HCT116 (cell line): ENCODE measurements around the gene CORO7. TPM values are rescaled to one million over a fixed set of nuclear protein-coding genes. Genes with fewer than 3 reads are reported as not detected.

Experiments used
- ATAC-seq: fragments of 200-7000 bp; cut with Tn5 transposase; 2 replicates; pipeline ENCODE4 v1.9.1; 2020; ENCODE audit warnings: mild to moderate bottlenecking, moderate library complexity
- BruUV-seq: library from RNA; stranded (reverse); fragments of 400-500 nt; replicated peaks from 2 replicates; lab custom pipeline; 2021; lab: Mats Ljungman, UMichigan
- CTCF ChIA-PET: fragments of 300-600 bp; sonication (Branson Sonifier 250); formaldehyde crosslinking; loops from one replicate; lab custom pipeline; 2021; ENCODE audit warnings: antibody characterized with exemption; lab: Charles Lee
- POLR2A ChIA-PET: fragments of 300-600, 350-600 bp; sonication (Branson Sonifier 250); formaldehyde crosslinking; loops from one replicate; lab custom pipeline; 2021; ENCODE audit warnings: antibody characterized with exemption; lab: Charles Lee
- RAD21 ChIA-PET, 2 experiments: fragments of 300-600 bp; sonication (Branson Sonifier 250); formaldehyde crosslinking; loops; one replicate each; lab custom pipeline; 2023; ENCODE audit warnings: low total read pairs in 2 of 2; ENCODE audit not compliant: uncharacterized antibody in 2 of 2, unreplicated experiment in 2 of 2, low non-redundant PET in 1 of 2; lab: Charles Lee
- DNase-seq: peaks from one replicate; pipeline ENCODE4 v3.0.0-alpha.2; 2010; ENCODE audit warnings: low read depth, low spot score
- H2AFZ ChIP-seq: fragments of 200-600 bp; shearing (Covaris generic), sonication (generic); 2 replicates; pipeline ENCODE4 v1.6.1; 2017; ENCODE audit warnings: low read depth, mixed run types, mixed read lengths, antibody characterized with exemption, low read length; ENCODE audit not compliant: poor library complexity, severe bottlenecking
- H3K27ac ChIP-seq: 2 replicates; pipeline ENCODE4 v1.5.1; 2012; ENCODE audit warnings: low read depth, low read length
- H3K27me3 ChIP-seq: fragments of 200-600 bp; sonication (generic); 2 replicates; pipeline ENCODE4 v1.6.1; 2016; ENCODE audit warnings: mixed run types, low read length, mixed read lengths; ENCODE audit not compliant: insufficient read depth
- H3K36me3 ChIP-seq, 2 experiments: fragments of 200-500 bp in 1 of 2; fragments of 200-600 bp in 1 of 2; sonication (Bioruptor generic) in 1 of 2; sonication (generic) in 1 of 2; 2 replicates each; pipeline versions ENCODE4 v1.5.1 to v1.6.1; 2014 to 2016; ENCODE audit warnings: low read length in 2 of 2, inconsistent platforms in 1 of 2, mixed read lengths in 1 of 2, mixed run types in 1 of 2; ENCODE audit not compliant: insufficient read depth in 2 of 2, control insufficient read depth in 1 of 2
- H3K4me1 ChIP-seq, 2 experiments: fragments of 200-600 bp in 1 of 2; sonication (generic) in 1 of 2; 2 replicates each; pipeline versions ENCODE4 v1.5.1 to v1.6.1; 2012 to 2017; ENCODE audit warnings: low read length in 2 of 2, inconsistent platforms in 1 of 2, mild to moderate bottlenecking in 1 of 2, mixed read lengths in 1 of 2, mixed run types in 1 of 2, moderate library complexity in 1 of 2; ENCODE audit not compliant: insufficient read depth in 2 of 2, control insufficient read depth in 1 of 2
- H3K4me2 ChIP-seq: fragments of 200-600 bp; sonication (generic); 2 replicates; pipeline ENCODE4 v1.6.1; 2017; ENCODE audit warnings: mixed run types, low read length, mixed read lengths
- H3K4me3 ChIP-seq, 2 experiments: fragments of 200-600 bp in 1 of 2; sonication (generic) in 1 of 2; replicated peaks in 1 of 2; 2 replicates each; pipeline ENCODE4 v1.5.1; 2011 to 2016; ENCODE audit warnings: low read length in 2 of 2, control low read depth in 1 of 2, low read depth in 1 of 2, mild to moderate bottlenecking in 1 of 2, mixed read lengths in 1 of 2, mixed run types in 1 of 2
- H3K79me2 ChIP-seq: fragments of 200-600 bp; sonication (generic); 2 replicates; pipeline ENCODE4 v1.6.1; 2017; ENCODE audit warnings: mild to moderate bottlenecking, mixed run types, low read length, moderate library complexity, mixed read lengths; ENCODE audit not compliant: insufficient read depth
- H3K9ac ChIP-seq: fragments of 200-600 bp; sonication (generic); 2 replicates; pipeline ENCODE4 v1.6.1; 2016; ENCODE audit warnings: low read length, mixed read lengths
- H3K9me2 ChIP-seq: fragments of 200-600 bp; sonication (generic), shearing (Covaris generic); 2 replicates; pipeline ENCODE4 v1.6.1; 2017; ENCODE audit warnings: mixed run types, mild to moderate bottlenecking, moderate library complexity; ENCODE audit not compliant: insufficient read depth
- H3K9me3 ChIP-seq, 2 experiments: fragments of 200-500 bp in 1 of 2; fragments of 200-600 bp in 1 of 2; sonication (Bioruptor generic) in 1 of 2; sonication (generic) in 1 of 2; 2 replicates each; pipeline ENCODE4 v1.6.1; 2014 to 2017; ENCODE audit warnings: low read length in 2 of 2, mixed read lengths in 2 of 2, inconsistent platforms in 1 of 2, low read depth in 1 of 2, mild to moderate bottlenecking in 1 of 2, mixed run types in 1 of 2, moderate library complexity in 1 of 2; ENCODE audit not compliant: control insufficient read depth in 1 of 2, insufficient read depth in 1 of 2
- H4K20me1 ChIP-seq: fragments of 200-600 bp; sonication (generic), shearing (Covaris generic); 2 replicates; pipeline ENCODE4 v1.6.1; 2017; ENCODE audit warnings: mixed run types, mild to moderate bottlenecking, moderate library complexity; ENCODE audit not compliant: insufficient read depth
- CBX3 ChIP-seq: IDR thresholded peaks from 2 replicates; pipeline ENCODE4 v1.6.1; 2012; ENCODE audit warnings: low read depth
- CEBPB ChIP-seq: IDR thresholded peaks from 2 replicates; pipeline ENCODE4 v1.6.1; 2012; ENCODE audit warnings: low read depth
- EGR1 ChIP-seq: IDR thresholded peaks from 2 replicates; pipeline ENCODE4 v1.6.1; 2012; ENCODE audit warnings: low read depth
- EZH2 ChIP-seq: fragments of 200-600 bp; sonication (generic); IDR thresholded peaks from 2 replicates; pipeline ENCODE4 v1.6.1; 2017; ENCODE audit warnings: antibody characterized with exemption, mixed run types
- EZH2phosphoT487 ChIP-seq: fragments of 200-600 bp; IDR thresholded peaks from 2 replicates; pipeline ENCODE4 v1.6.1; 2018; ENCODE audit warnings: antibody characterized with exemption, borderline replicate concordance
- RAD21 ChIP-seq: IDR thresholded peaks from 2 replicates; pipeline ENCODE4 v1.6.1; 2012; ENCODE audit warnings: low read depth, mild to moderate bottlenecking
- SRF ChIP-seq: IDR thresholded peaks from 2 replicates; pipeline ENCODE4 v1.6.1; 2012; ENCODE audit warnings: low read depth
- YY1 ChIP-seq: IDR thresholded peaks from 2 replicates; pipeline ENCODE4 v1.6.1; 2011; ENCODE audit warnings: low read length, low read depth, moderate library complexity, mild to moderate bottlenecking; ENCODE audit not compliant: insufficient replicate concordance; ENCODE audit errors: extremely low read depth
- intact Hi-C: fragments of 100-400 bp; cut with micrococcal nuclease; formaldehyde crosslinking; loops from 2 replicates; pipeline ENCODE4 v1.10.0; 2022
- total RNA-seq: library from RNA; stranded (reverse); gene quantifications from one replicate; pipeline ENCODE4 v1.2.1, GENCODE V29; 2021; ENCODE audit not compliant: unreplicated experiment
- TF ChIP-seq, protein P1 (sequence below), 3 experiments: fragments of 200-600 bp in 1 of 3; sonication (generic) in 1 of 3; IDR thresholded peaks in 2 of 3; conservative IDR thresholded peaks in 1 of 3; 2 replicates each; pipeline ENCODE4 v1.5.1; 2012 to 2017; ENCODE audit warnings: low read depth in 2 of 3, low read length in 2 of 3, antibody characterized with exemption in 1 of 3, borderline replicate concordance in 1 of 3, control low read depth in 1 of 3, mild to moderate bottlenecking in 1 of 3, mixed read lengths in 1 of 3, mixed run types in 1 of 3, moderate library complexity in 1 of 3; ENCODE audit not compliant: insufficient read depth in 1 of 3
- TF ChIP-seq, protein P2 (sequence below): IDR thresholded peaks from 2 replicates; pipeline ENCODE4 v1.6.1; 2012
- TF ChIP-seq, protein P3 (sequence below): IDR thresholded peaks from 2 replicates; pipeline ENCODE4 v1.6.1; 2012; ENCODE audit warnings: low read depth

CORO7 gene
- total RNA-seq, 1 experiment from 2014 or later: 21.3 TPM

DNA sequence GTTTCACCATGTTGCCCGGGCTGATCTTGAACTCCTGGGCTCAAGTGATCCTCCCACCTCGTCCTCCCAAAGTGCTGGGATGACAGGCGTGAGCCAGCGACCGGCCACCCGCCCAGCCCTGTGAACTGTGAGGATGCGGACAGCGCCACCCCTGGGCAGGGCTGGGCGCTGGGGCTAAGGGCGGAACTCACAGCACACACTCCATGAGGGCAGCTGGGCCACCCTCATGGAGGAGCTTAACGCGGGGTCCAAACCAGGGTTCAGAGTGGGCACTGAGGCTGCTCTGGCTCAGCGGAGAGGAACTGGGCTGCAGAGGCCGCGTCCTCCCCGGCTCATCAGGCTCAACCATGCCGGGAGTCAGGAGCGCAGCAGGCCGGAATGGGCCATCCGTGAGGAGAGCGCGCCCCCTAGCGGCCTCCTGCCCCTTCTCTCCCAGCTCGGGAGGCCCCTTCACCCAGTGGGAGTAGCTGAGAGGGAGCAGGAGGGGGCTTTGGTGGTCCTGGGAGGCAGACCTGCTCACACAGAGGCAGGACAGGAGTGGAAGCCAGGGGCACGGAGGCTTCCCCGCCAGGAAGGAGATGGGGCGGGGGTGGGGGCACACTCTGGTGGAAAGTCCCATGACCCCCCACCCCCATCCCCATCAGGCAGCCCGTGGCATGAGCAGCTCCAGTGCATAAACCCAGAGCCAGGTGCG is 13.8 kb downstream of the CORO7 start:
- ATAC-seq (peak; percentile 91), DNase-seq (peak; percentile 35)
- no TSS peak for BruUV-seq
- H2AFZ ChIP-seq: no peak overlapping the region
- H3K9me3 ChIP-seq: no peaks in the 10 kb centered on the region
- H3K27me3 ChIP-seq: no peaks in the 10 kb centered on the region
- ChIA-PET RAD21 (interaction anchor here (0.8 to 1.8 kb wide), 7 partner anchors 13 to 523 kb away, joined by 3 to 13 read pairs (median 3); partner anchors contain the start of genes CORO7 (in 1 of the 2) and PAM16 (in 1 of the 2)), POLR2A (interaction anchor here (0.8 kb wide), 1 partner anchor 131 kb away, joined by 3 read pairs; no protein-coding TSS in a partner anchor), CTCF (interaction anchor here (0.6 to 3.2 kb wide), 26 partner anchors 10 to 712 kb away, joined by 3 to 52 read pairs (median 5); partner anchors contain the start of genes CORO7, PAM16, TFAP4 and VASN)
- H3K36me3 ChIP-seq: no peaks in the 10 kb centered on the region
- TF ChIP-seq, protein P1, sequence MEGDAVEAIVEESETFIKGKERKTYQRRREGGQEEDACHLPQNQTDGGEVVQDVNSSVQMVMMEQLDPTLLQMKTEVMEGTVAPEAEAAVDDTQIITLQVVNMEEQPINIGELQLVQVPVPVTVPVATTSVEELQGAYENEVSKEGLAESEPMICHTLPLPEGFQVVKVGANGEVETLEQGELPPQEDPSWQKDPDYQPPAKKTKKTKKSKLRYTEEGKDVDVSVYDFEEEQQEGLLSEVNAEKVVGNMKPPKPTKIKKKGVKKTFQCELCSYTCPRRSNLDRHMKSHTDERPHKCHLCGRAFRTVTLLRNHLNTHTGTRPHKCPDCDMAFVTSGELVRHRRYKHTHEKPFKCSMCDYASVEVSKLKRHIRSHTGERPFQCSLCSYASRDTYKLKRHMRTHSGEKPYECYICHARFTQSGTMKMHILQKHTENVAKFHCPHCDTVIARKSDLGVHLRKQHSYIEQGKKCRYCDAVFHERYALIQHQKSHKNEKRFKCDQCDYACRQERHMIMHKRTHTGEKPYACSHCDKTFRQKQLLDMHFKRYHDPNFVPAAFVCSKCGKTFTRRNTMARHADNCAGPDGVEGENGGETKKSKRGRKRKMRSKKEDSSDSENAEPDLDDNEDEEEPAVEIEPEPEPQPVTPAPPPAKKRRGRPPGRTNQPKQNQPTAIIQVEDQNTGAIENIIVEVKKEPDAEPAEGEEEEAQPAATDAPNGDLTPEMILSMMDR (IDR thresholded peaks at IDR 0.05 in 2 of 3, conservative IDR thresholded peaks at IDR 0.05 in 1 of 3; ENCODE audit: borderline replicate concordance in 1 of 3, insufficient read depth in 1 of 3, low read depth in 2 of 3, low read length in 2 of 3): peak; percentile 90 to 96 (median 94)
- TF ChIP-seq RAD21 (peak; percentile 98), EGR1 (no peak)
- peaks cover 10 to 11% of the 10 kb centered on the region in 2 experiments; a peak in 3 of 4 replicates for H3K4me1 ChIP-seq
- peak overlapping the region in 1 of 2 experiments; percentile 34; a peak in 2 of 4 replicates for H3K4me3 ChIP-seq
- H3K27ac ChIP-seq: no peak overlapping the region; the same call in 1 of the 2 replicates
- H3K9me2 ChIP-seq: no peaks in the 10 kb centered on the region
- no peaks in the 10 kb centered on the region for H3K79me2 ChIP-seq
- H3K4me2 ChIP-seq: peak overlapping the region; percentile 73
- H4K20me1 ChIP-seq: no peaks in the 10 kb centered on the region
- intact Hi-C loops: loop anchor here (1.0 to 10.0 kb wide), 3 partner anchors 43 to 552 kb away; partner anchors contain the start of gene SEC14L5
- H3K9ac ChIP-seq: peak overlapping the region; percentile 40; the same call in 1 of the 2 replicates

DNA sequence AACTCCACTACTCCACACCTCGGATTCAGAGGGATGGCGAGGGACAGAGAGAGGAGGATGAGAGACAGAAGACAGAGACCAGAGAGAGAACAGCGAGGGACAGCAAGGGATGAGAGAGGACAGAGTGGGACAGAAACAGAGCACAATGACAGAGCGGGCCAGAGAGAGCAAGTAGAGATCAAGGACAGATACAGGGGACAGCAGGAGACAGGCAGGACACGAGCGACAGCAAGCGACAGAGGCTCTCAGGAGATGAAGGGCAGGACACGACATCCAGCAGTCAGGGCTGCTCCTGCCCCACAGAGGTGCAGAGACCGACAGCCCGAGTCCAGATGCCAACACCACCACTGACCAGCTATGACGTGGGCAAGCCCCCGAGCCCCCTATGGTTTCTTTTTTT is 14.9 kb downstream of the CORO7 start:
- Histone ChIP-seq H3K36me3 (no peaks in the 10 kb centered on the region), H3K9me2 (no peaks in the 10 kb centered on the region), H3K27me3 (no peaks in the 10 kb centered on the region), H3K79me2 (no peaks in the 10 kb centered on the region), H3K4me2 (no peak overlapping the region), H3K9ac (no peak overlapping the region), H2AFZ (no peak overlapping the region), H4K20me1 (no peaks in the 10 kb centered on the region), H3K4me1 (peaks cover 10 to 12% of the 10 kb centered on the region in 2 experiments; a peak in 3 of 4 replicates), H3K9me3 (no peaks in the 10 kb centered on the region), H3K27ac (no peak overlapping the region), H3K4me3 (no peak overlapping the region)
- DNase-seq (no peak), ATAC-seq (no peak)
- ChIA-PET POLR2A (no interaction called here), RAD21 (interaction anchor here in 1 of 2 experiments (1.2 kb wide), 1 partner anchor 15 kb away, joined by 3 read pairs; the partner anchor contains the start of gene CORO7), CTCF (interaction anchor here (1.2 to 3.2 kb wide), 7 partner anchors 9 to 148 kb away, joined by 3 to 52 read pairs (median 8); no protein-coding TSS in a partner anchor)
- BruUV-seq: no TSS peak
- intact Hi-C loops: loop anchor here (10.0 kb wide), 1 partner anchor 553 kb away; the partner anchor contains the start of gene SEC14L5
- TF ChIP-seq EZH2: no peak
- no peak for TF ChIP-seq EGR1
- no peak for TF ChIP-seq YY1
- no peak for TF ChIP-seq SRF
- TF ChIP-seq, protein P2, sequence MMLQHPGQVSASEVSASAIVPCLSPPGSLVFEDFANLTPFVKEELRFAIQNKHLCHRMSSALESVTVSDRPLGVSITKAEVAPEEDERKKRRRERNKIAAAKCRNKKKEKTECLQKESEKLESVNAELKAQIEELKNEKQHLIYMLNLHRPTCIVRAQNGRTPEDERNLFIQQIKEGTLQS: no peak
- TF ChIP-seq EZH2phosphoT487: no peak
- TF ChIP-seq CEBPB: no peak
- TF ChIP-seq CBX3: no peak
- TF ChIP-seq, protein P3, sequence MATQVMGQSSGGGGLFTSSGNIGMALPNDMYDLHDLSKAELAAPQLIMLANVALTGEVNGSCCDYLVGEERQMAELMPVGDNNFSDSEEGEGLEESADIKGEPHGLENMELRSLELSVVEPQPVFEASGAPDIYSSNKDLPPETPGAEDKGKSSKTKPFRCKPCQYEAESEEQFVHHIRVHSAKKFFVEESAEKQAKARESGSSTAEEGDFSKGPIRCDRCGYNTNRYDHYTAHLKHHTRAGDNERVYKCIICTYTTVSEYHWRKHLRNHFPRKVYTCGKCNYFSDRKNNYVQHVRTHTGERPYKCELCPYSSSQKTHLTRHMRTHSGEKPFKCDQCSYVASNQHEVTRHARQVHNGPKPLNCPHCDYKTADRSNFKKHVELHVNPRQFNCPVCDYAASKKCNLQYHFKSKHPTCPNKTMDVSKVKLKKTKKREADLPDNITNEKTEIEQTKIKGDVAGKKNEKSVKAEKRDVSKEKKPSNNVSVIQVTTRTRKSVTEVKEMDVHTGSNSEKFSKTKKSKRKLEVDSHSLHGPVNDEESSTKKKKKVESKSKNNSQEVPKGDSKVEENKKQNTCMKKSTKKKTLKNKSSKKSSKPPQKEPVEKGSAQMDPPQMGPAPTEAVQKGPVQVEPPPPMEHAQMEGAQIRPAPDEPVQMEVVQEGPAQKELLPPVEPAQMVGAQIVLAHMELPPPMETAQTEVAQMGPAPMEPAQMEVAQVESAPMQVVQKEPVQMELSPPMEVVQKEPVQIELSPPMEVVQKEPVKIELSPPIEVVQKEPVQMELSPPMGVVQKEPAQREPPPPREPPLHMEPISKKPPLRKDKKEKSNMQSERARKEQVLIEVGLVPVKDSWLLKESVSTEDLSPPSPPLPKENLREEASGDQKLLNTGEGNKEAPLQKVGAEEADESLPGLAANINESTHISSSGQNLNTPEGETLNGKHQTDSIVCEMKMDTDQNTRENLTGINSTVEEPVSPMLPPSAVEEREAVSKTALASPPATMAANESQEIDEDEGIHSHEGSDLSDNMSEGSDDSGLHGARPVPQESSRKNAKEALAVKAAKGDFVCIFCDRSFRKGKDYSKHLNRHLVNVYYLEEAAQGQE: no peak
